ENCODE data around the gene DLL4. TPM values are rescaled to one million over a fixed set of nuclear protein-coding genes. Genes with fewer than 3 reads are reported as not detected.

The DLL4 gene
- total and polyA plus RNA-seq, 2 donors (not counting 1 experiment from before 2014, with no cell fraction given), result 0.07 to 0.30 TPM

DNA sequence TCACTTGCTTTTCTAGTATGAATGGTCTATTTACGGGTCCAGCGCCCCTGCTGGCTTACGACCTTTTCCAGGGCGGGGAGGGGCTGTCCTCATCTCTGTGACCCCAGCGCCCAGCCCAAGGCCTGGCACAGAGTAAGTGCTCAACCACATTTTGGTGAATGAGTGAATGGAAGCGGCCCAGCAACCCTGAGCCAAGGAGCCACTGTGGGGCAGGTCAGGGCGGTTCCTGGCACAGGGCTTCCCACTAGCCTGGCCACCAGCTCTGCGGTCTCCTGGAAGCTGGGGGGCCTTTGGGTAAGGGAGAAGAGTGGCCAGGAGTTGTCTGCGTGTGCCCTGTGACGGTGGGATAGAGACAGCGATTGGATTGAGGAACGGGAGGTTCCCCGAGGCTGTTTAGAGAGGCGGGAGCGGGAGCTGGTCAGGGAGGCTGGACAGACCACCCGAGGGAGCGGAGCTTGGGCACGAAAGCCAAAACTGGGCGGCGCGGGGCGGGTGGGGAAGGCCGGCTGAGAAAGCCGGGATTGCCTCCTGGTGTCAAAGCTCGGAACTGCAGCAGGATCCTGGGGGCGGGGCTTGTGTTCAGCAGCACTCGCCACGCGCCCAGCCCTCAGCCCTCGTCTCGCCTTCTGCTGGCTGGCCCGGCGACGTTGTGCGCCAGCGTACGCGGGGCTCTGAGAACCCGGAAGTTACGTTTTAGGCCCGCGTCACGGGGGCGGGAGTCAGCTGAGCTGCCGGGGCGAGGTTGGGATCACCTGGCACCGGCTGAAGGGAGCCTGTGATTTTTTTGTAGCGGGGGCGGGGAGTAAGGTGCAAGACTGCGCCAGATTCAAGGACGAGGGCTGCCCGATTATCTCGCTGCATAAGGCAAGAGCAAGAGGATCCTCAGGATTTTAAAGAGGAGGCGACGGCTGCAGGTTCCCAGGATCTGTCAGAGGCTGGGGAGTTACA is 35.1 kb upstream of the DLL4 start, which contains the start of gene VPS18:
TSS of gene VPS18 (plus strand) at position 718 of the 948 bp plus-strand sequence. CDS start 319 bp downstream, outside the sequence.
- peak within 1 kb of the TSS; percentile 94 for H3K9ac ChIP-seq (ENCODE audit: low read length)
- intact Hi-C loops (cut with micrococcal nuclease), result loop anchor here (1.0 to 5.0 kb wide), 14 partner anchors 10 to 389 kb away; partner anchors contain the start of genes C15orf62, CCDC32, CHAC1 and DNAJC17
- peaks cover 18 to 19% of the 10 kb centered on the region in 2 donors for H3K4me1 ChIP-seq (ENCODE audit: control insufficient read depth in 2 of 2, insufficient read depth in 2 of 2, low read length in 2 of 2)
- peak within 1 kb of the TSS; percentile 99 for H3K4me3 Mint-ChIP-seq
- H3K9me3 ChIP-seq (ENCODE audit: control extremely low read depth in 1 of 3, control insufficient read depth in 2 of 3, insufficient read depth in 1 of 3, low read length in 2 of 3), result no peaks in the 10 kb centered on the region
- H4K20me1 ChIP-seq (ENCODE audit: control insufficient read depth, insufficient read depth, low read length, poor library complexity, severe bottlenecking), result peaks cover 10% of the 10 kb centered on the region
- TF ChIP-seq, protein P1, sequence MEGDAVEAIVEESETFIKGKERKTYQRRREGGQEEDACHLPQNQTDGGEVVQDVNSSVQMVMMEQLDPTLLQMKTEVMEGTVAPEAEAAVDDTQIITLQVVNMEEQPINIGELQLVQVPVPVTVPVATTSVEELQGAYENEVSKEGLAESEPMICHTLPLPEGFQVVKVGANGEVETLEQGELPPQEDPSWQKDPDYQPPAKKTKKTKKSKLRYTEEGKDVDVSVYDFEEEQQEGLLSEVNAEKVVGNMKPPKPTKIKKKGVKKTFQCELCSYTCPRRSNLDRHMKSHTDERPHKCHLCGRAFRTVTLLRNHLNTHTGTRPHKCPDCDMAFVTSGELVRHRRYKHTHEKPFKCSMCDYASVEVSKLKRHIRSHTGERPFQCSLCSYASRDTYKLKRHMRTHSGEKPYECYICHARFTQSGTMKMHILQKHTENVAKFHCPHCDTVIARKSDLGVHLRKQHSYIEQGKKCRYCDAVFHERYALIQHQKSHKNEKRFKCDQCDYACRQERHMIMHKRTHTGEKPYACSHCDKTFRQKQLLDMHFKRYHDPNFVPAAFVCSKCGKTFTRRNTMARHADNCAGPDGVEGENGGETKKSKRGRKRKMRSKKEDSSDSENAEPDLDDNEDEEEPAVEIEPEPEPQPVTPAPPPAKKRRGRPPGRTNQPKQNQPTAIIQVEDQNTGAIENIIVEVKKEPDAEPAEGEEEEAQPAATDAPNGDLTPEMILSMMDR (IDR thresholded peaks at IDR 0.05), result peak; percentile 88
- no peak for TF ChIP-seq EZH2 (IDR thresholded peaks at IDR 0.05; ENCODE audit: borderline replicate concordance, insufficient read depth, low read depth, low read length, poor library complexity, severe bottlenecking)
- H3K36me3 ChIP-seq (replicated peaks in 1 of 2; ENCODE audit: control extremely low read depth in 1 of 2, control insufficient read depth in 1 of 2, extremely low read depth in 1 of 2, insufficient read depth in 2 of 2, low read length in 1 of 2), result peaks cover 2 to 12% of the 10 kb centered on the region in 2 experiments
- peak within 1 kb of the TSS; percentile 86 for H3K4me2 ChIP-seq (replicated peaks; ENCODE audit: low read depth, low read length, poor library complexity, severe bottlenecking)
- H3K9me3 Mint-ChIP-seq (ENCODE audit: insufficient read depth), result no peaks in the 10 kb centered on the region
- H3K4me3 ChIP-seq (ENCODE audit: control extremely low read depth in 1 of 5, extremely low read depth in 1 of 5, insufficient read depth in 1 of 5, low read depth in 2 of 5, low read length in 4 of 5), result peak within 1 kb of the TSS; percentile 81 to 98 (median 92)
- DNase-seq (peak; percentile 99), ATAC-seq (ENCODE audit: low read depth) (peak; percentile 99)
- H3K27me3 Mint-ChIP-seq, result no peaks in the 10 kb centered on the region
- peaks cover 28% of the 10 kb centered on the region for H3K4me1 Mint-ChIP-seq
- H2AFZ ChIP-seq (ENCODE audit: insufficient read depth, low read depth, low read length, poor library complexity, severe bottlenecking), result peak within 1 kb of the TSS; percentile 98
- no peaks in the 10 kb centered on the region for H3K27me3 ChIP-seq (replicated peaks in 1 of 4; ENCODE audit: control extremely low read depth in 1 of 4, control insufficient read depth in 3 of 4, insufficient read depth in 4 of 4, low read length in 3 of 4)
- H3K27ac ChIP-seq (ENCODE audit: low read length in 2 of 2), result peak within 1 kb of the TSS; percentile 84 to 91
- H3K27ac Mint-ChIP-seq, result peak within 1 kb of the TSS; percentile 94
- ChIA-PET POLR2A (interaction anchor here (0.6 to 3.4 kb wide), 10 partner anchors 9 to 325 kb away, joined by 3 to 28 read pairs (median 4); partner anchors contain the start of genes DNAJC17, RAD51, RPUSD2 and SPINT1), CTCF (interaction anchor here (0.5 to 9.8 kb wide), 32 partner anchors 9 to 728 kb away, joined by 3 to 128 read pairs (median 5); partner anchors contain the start of genes C15orf62, CHAC1, CHP1 and RAD51)
- H3K79me2 ChIP-seq (ENCODE audit: control insufficient read depth, insufficient read depth, low read length), result peaks cover 26% of the 10 kb centered on the region
- WGBS (ENCODE audit: insufficient coverage), result 7% methylated on average over 55 of the region's 55 CpGs
